PFSK-1 (cell line): ENCODE results near the gene SKIL.

Experiments used
- FOXP2 ChIP-seq: optimal IDR thresholded peaks from 2 replicates; pipeline ENCODE3; 2011; ENCODE audit warnings: borderline replicate concordance, control low read depth, inconsistent platforms; ENCODE audit not compliant: insufficient read depth; ENCODE audit errors: extremely low read length, extremely low read depth
- POLR2AphosphoS5 ChIP-seq: IDR thresholded peaks from 2 replicates; pipeline ENCODE4 v1.6.1; 2012; ENCODE audit warnings: low read depth, mild to moderate bottlenecking, control low read depth, low read length, moderate library complexity
- TF ChIP-seq, protein P1 (sequence below), 2 experiments: IDR thresholded peaks; 2 replicates each; pipeline versions ENCODE4 v1.6.1 to v1.8.0; 2011 to 2012; ENCODE audit warnings: low read depth in 2 of 2, low read length in 2 of 2, control low read depth in 1 of 2, inconsistent platforms in 1 of 2, mild to moderate bottlenecking in 1 of 2, moderate library complexity in 1 of 2; ENCODE audit not compliant: insufficient read depth in 1 of 2

DNA sequence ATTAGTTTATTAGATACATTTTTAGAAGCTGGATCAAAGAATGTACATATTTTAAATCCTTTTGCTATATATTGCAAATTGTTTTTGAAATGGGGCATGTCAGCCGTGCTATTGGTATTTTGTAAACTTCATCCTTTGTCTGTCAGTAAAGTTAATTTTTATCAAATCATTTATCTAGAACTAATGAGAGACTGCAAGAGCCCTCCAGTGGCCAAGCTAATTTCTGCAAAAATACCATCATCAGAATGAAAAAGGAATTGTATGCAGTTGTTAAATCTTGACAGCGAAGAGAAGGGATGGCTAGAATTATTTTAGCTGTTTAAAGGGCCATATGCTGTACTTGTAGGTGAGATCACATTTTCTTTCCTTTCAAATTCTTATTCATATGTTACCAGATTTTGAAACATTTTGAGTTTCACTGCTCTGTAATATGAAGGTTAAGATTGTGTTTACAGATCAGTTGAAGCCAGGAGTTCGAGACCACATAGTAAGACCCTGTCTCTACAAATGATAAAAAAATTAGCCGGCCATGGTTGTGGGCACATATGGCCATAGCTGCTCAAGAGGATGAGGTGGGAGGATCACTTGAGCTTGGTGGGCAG is 53.0 kb downstream of the SKIL start:
- TF ChIP-seq, protein P1, sequence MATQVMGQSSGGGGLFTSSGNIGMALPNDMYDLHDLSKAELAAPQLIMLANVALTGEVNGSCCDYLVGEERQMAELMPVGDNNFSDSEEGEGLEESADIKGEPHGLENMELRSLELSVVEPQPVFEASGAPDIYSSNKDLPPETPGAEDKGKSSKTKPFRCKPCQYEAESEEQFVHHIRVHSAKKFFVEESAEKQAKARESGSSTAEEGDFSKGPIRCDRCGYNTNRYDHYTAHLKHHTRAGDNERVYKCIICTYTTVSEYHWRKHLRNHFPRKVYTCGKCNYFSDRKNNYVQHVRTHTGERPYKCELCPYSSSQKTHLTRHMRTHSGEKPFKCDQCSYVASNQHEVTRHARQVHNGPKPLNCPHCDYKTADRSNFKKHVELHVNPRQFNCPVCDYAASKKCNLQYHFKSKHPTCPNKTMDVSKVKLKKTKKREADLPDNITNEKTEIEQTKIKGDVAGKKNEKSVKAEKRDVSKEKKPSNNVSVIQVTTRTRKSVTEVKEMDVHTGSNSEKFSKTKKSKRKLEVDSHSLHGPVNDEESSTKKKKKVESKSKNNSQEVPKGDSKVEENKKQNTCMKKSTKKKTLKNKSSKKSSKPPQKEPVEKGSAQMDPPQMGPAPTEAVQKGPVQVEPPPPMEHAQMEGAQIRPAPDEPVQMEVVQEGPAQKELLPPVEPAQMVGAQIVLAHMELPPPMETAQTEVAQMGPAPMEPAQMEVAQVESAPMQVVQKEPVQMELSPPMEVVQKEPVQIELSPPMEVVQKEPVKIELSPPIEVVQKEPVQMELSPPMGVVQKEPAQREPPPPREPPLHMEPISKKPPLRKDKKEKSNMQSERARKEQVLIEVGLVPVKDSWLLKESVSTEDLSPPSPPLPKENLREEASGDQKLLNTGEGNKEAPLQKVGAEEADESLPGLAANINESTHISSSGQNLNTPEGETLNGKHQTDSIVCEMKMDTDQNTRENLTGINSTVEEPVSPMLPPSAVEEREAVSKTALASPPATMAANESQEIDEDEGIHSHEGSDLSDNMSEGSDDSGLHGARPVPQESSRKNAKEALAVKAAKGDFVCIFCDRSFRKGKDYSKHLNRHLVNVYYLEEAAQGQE (IDR thresholded peaks at IDR 0.05; ENCODE audit: insufficient read depth in 1 of 2, low read depth in 2 of 2, low read length in 2 of 2) = no peak
- no peak for TF ChIP-seq POLR2AphosphoS5
- no peak for TF ChIP-seq FOXP2
